Sigmoid colon (tissue), 7 donors: ENCODE results near the gene SURF4. TPM values are rescaled to one million over a fixed set of nuclear protein-coding genes. Genes with fewer than 3 reads are reported as not detected.
"Not testable (repeated sequence)": the region's sequence is repeated elsewhere in the genome, so short reads cannot be mapped to it uniquely, and the experiment has no call there.

Experiments used
- DNase-seq: peaks from one replicate; pipeline ENCODE4 v3.0.0-alpha.2; 2019
- H3K27ac ChIP-seq, 4 donors: fragments of 200-600 bp; sonication (generic); one replicate each; pipeline ENCODE4 v1.5.1; 2016 to 2019; ENCODE audit warnings: mild to moderate bottlenecking in 1 of 4
- H3K27me3 ChIP-seq, 3 donors: fragments of 200-600 bp; sonication (generic); one replicate each; pipeline ENCODE4 v1.5.1; 2019; ENCODE audit warnings: mild to moderate bottlenecking in 1 of 3
- H3K36me3 ChIP-seq, 4 donors: fragments of 200-600 bp; sonication (generic); one replicate each; pipeline ENCODE4 v1.5.1; 2016 to 2019
- H3K4me1 ChIP-seq, 4 donors: fragments of 200-600 bp; sonication (generic); one replicate each; pipeline ENCODE4 v1.5.1; 2017 to 2019
- H3K4me3 ChIP-seq, 4 donors: fragments of 200-600 bp; sonication (generic); one replicate each; pipeline ENCODE4 v1.5.1; 2017 to 2019; ENCODE audit warnings: mild to moderate bottlenecking in 2 of 4, moderate library complexity in 1 of 4
- H3K9me3 ChIP-seq, 4 donors: fragments of 200-600 bp in 3 of 4; sonication (generic) in 3 of 4; one replicate each; pipeline versions ENCODE4 v1.5.1 to v1.6.1; 2013 to 2019
- CTCF ChIP-seq, 4 experiments: fragments of 450-650 bp in 3 of 4; fragments of 200-600 bp in 1 of 4; IDR thresholded peaks; one replicate each; pipeline ENCODE4 v1.5.1; 2016 to 2019; ENCODE audit warnings: antibody characterized with exemption in 4 of 4, mild to moderate bottlenecking in 3 of 4, moderate library complexity in 2 of 4
- EP300 ChIP-seq, 4 donors: sonication (generic); formaldehyde crosslinking; IDR thresholded peaks; one replicate each; pipeline ENCODE4 v1.6.1; 2017; ENCODE audit warnings: antibody characterized with exemption in 4 of 4
- POLR2A ChIP-seq, 2 donors: fragments of 450-650 bp; IDR thresholded peaks; one replicate each; pipeline ENCODE4 v1.6.1; 2016; ENCODE audit warnings: antibody characterized with exemption in 2 of 2, mild to moderate bottlenecking in 2 of 2, moderate library complexity in 2 of 2
- POLR2AphosphoS5 ChIP-seq, 4 donors: sonication (generic); formaldehyde crosslinking; IDR thresholded peaks; one replicate each; pipeline ENCODE4 v1.6.1; 2017; ENCODE audit warnings: antibody characterized with exemption in 4 of 4
- WGBS, 2 donors: extraction: QIAGEN DNeasy Blood & Tissue Kit; methylation state at CpG; one replicate each; pipeline ENCODE4 v1.1.7; 2013; 5-methylcytosine and 5-hydroxymethylcytosine counted together
- intact Hi-C: fragments of 100-400 bp; cut with DNase I; formaldehyde crosslinking; loops from one replicate; pipeline ENCODE4 v1.15.1; 2023
- polyA plus RNA-seq, 3 donors: library from polyadenylated mRNA; stranded (reverse); fragments of 200-250 nt; gene quantifications; one replicate each; pipeline ENCODE4 v1.2.3, GENCODE V29; 2013
- total RNA-seq, 4 donors: library from RNA; depleted of rRNA; stranded (reverse); fragments of >200 nt; gene quantifications; one replicate each; pipeline ENCODE4 v1.1.0, GENCODE V29; 2016
- donor health status: healthy with polysubstance abuse.
- donor health status: Bipolar disorder and iron deficiency.
- donor health status: healthy.

The SURF4 gene
- total and polyA plus RNA-seq, 7 donors, result 17.4 to 190 (median 83.1) TPM

- peak; percentile 62 for DNase-seq
Observed at GRCh38 chr9:133331641-133332380, 44.0 kb downstream of the SURF4 start.

GRCh38 chr9:133331221-133331620 is 44.6 kb downstream of the SURF4 start:
- TF ChIP-seq EP300 (IDR thresholded peaks at IDR 0.05) (no peak), POLR2A (IDR thresholded peaks at IDR 0.05) (no peak), CTCF (IDR thresholded peaks at IDR 0.05) (no peak), POLR2AphosphoS5 (IDR thresholded peaks at IDR 0.05) (no peak)
- H3K4me3 ChIP-seq, result no peak overlapping the region
- 65 to 88% methylated on average over 19 of the region's 19 CpGs for WGBS, 2 donors
- intact Hi-C loops, result loop anchor here (10.0 kb wide), 1 partner anchor 306 kb away; no protein-coding TSS in a partner anchor
- H3K4me1 ChIP-seq, result peaks cover 0 to 21% (median 17%) of the 10 kb centered on the region in 4 donors
- peak; percentile 52 for DNase-seq
- no peaks in the 10 kb centered on the region for H3K27me3 ChIP-seq
- H3K27ac ChIP-seq, result no peak overlapping the region
- no peaks in the 10 kb centered on the region for H3K9me3 ChIP-seq
- peaks cover 34 to 52% (median 37%) of the 10 kb centered on the region in 4 donors for H3K36me3 ChIP-seq

More at GRCh38 chr9:133331641-133332380, 44.0 kb downstream of the SURF4 start:
- Histone ChIP-seq H3K36me3 (peaks cover 34 to 52% (median 37%) of the 10 kb centered on the region in 4 donors), H3K27me3 (no peaks in the 10 kb centered on the region), H3K9me3 (no peaks in the 10 kb centered on the region), H3K4me3 (no peak overlapping the region), H3K4me1 (peaks cover 0 to 27% (median 23%) of the 10 kb centered on the region in 4 donors), H3K27ac (no peak overlapping the region)
- no peak for TF ChIP-seq POLR2AphosphoS5 (IDR thresholded peaks at IDR 0.05)
- no peak for TF ChIP-seq CTCF (IDR thresholded peaks at IDR 0.05)
- no peak for TF ChIP-seq EP300 (IDR thresholded peaks at IDR 0.05)
- TF ChIP-seq POLR2A (IDR thresholded peaks at IDR 0.05), result no peak
- intact Hi-C loops, result loop anchor here (10.0 kb wide), 1 partner anchor 307 kb away; no protein-coding TSS in a partner anchor
- 95 to 97% methylated on average over 57 of the region's 57 CpGs for WGBS, 2 donors

- intact Hi-C loops, result loop anchor here (5.0 to 10.0 kb wide), 2 partner anchors 147 to 305 kb away; no protein-coding TSS in a partner anchor
- peaks cover 34 to 49% (median 37%) of the 10 kb centered on the region in 4 donors for H3K36me3 ChIP-seq
- H3K4me3 ChIP-seq, H3K27me3 ChIP-seq, H3K27ac ChIP-seq, H3K9me3 ChIP-seq: not testable (repeated sequence)
- DNase-seq, result peak; percentile 64
- peak in 1 of 4 donors; percentile 12 for TF ChIP-seq POLR2AphosphoS5 (IDR thresholded peaks at IDR 0.05)
- TF ChIP-seq CTCF (IDR thresholded peaks at IDR 0.05), result peak; percentile 12 to 55 (median 34)
- 49 to 61% methylated on average over 21 of the region's 21 CpGs for WGBS, 2 donors
- peaks cover 0 to 11% (median 7%) of the 10 kb centered on the region in 4 donors for H3K4me1 ChIP-seq
Observed at GRCh38 chr9:133329306-133330156, 46.3 kb downstream of the SURF4 start.

GRCh38 chr9:133327834-133328484 is 47.9 kb downstream of the SURF4 start:
- H3K4me3 ChIP-seq, result no peak overlapping the region
- peaks cover 19 to 33% (median 26%) of the 10 kb centered on the region in 4 donors for H3K36me3 ChIP-seq
- 94 to 97% methylated on average over 10 of the region's 10 CpGs for WGBS, 2 donors
- peak; percentile 50 for DNase-seq
- H3K4me1 ChIP-seq, result no peaks in the 10 kb centered on the region
- no peaks in the 10 kb centered on the region for H3K27me3 ChIP-seq
- no peaks in the 10 kb centered on the region for H3K9me3 ChIP-seq
- intact Hi-C loops, result loop anchor here (5.0 kb wide), 1 partner anchor 146 kb away; no protein-coding TSS in a partner anchor
- H3K27ac ChIP-seq, result no peak overlapping the region
- TF ChIP-seq EP300 (IDR thresholded peaks at IDR 0.05) (no peak), POLR2A (IDR thresholded peaks at IDR 0.05) (no peak), POLR2AphosphoS5 (IDR thresholded peaks at IDR 0.05) (no peak), CTCF (IDR thresholded peaks at IDR 0.05) (no peak)

GRCh38 chr9:133327021-133327420 is 48.8 kb downstream of the SURF4 start:
- H3K36me3 ChIP-seq, result peaks cover 9 to 24% (median 17%) of the 10 kb centered on the region in 4 donors
- intact Hi-C loops, result loop anchor here (5.0 kb wide), 1 partner anchor 145 kb away; no protein-coding TSS in a partner anchor
- H3K27ac ChIP-seq, H3K27me3 ChIP-seq, H3K4me1 ChIP-seq, H3K4me3 ChIP-seq, H3K9me3 ChIP-seq: not testable (repeated sequence)
- peak; percentile 33 for DNase-seq
- 92 to 94% methylated on average over 6 of the region's 6 CpGs for WGBS, 2 donors
